Endodermal cell (in vitro differentiated cells): ENCODE results near the gene SPECC1. TPM values are rescaled to one million over a fixed set of nuclear protein-coding genes. Genes with fewer than 3 reads are reported as not detected.
A peak's percentile ranks its signal among the peaks of the same experiment; 100 is the strongest.

ENCODE experiments used
- DNase-seq: peaks from one replicate; pipeline ENCODE4 v3.0.0-alpha.2; 2017
- H3K27ac ChIP-seq: 2 replicates; pipeline ENCODE4 v1.5.1; 2013; ENCODE audit warnings: mild to moderate bottlenecking, low read depth, low read length, moderate library complexity
- H3K27me3 ChIP-seq: 2 replicates; pipeline ENCODE4 v1.6.1; 2013; ENCODE audit warnings: mild to moderate bottlenecking, low read length, moderate library complexity; ENCODE audit not compliant: insufficient read depth, control insufficient read depth, poor library complexity, severe bottlenecking
- H3K36me3 ChIP-seq: 2 replicates; pipeline ENCODE4 v1.7.0; 2013; ENCODE audit warnings: mild to moderate bottlenecking, low read length, moderate library complexity; ENCODE audit not compliant: control insufficient read depth, insufficient read depth
- H3K4me1 ChIP-seq: one replicate; pipeline ENCODE4 v1.7.0; 2013; ENCODE audit warnings: low read length; ENCODE audit not compliant: control insufficient read depth, insufficient read depth
- H3K4me3 ChIP-seq: 2 replicates; pipeline ENCODE4 v1.5.1; 2013; ENCODE audit warnings: mild to moderate bottlenecking, low read length, moderate library complexity
- H3K9ac ChIP-seq: 2 replicates; pipeline ENCODE4 v1.6.1; 2013; ENCODE audit warnings: mild to moderate bottlenecking, low read length, moderate library complexity; ENCODE audit not compliant: poor library complexity, severe bottlenecking; ENCODE audit errors: extremely low read depth
- H3K9me3 ChIP-seq: 2 replicates; pipeline ENCODE4 v1.6.1; 2013; ENCODE audit warnings: mild to moderate bottlenecking, low read length, moderate library complexity; ENCODE audit not compliant: control insufficient read depth
- H3K27ac Mint-ChIP-seq: 2 replicates; pipeline ENCODE4 v1.8.0; 2020; ENCODE audit warnings: mixed read lengths
- H3K27me3 Mint-ChIP-seq: 2 replicates; pipeline ENCODE4 v1.8.0; 2021; ENCODE audit warnings: mild to moderate bottlenecking, mixed read lengths; ENCODE audit not compliant: insufficient read depth
- H3K36me3 Mint-ChIP-seq: 2 replicates; pipeline ENCODE4 v1.8.0; 2020; ENCODE audit warnings: low read depth, mixed read lengths
- H3K4me1 Mint-ChIP-seq: 2 replicates; pipeline ENCODE4 v1.8.0; 2020; ENCODE audit warnings: mixed read lengths
- H3K4me3 Mint-ChIP-seq: 2 replicates; pipeline ENCODE4 v1.8.0; 2020; ENCODE audit warnings: mild to moderate bottlenecking, moderate library complexity, mixed read lengths
- H3K9me3 Mint-ChIP-seq: 2 replicates; pipeline ENCODE4 v1.8.0; 2020; ENCODE audit warnings: mild to moderate bottlenecking, mixed read lengths
- CTCF ChIP-seq: fragments of 200-600 bp; sonication (generic); conservative IDR thresholded peaks from 2 replicates; pipeline ENCODE4 v1.5.0; 2021; ENCODE audit warnings: antibody characterized with exemption, mild to moderate bottlenecking
- WGBS, 2 experiments: methylation state at CpG; one replicate each; pipeline versions ENCODE4 v1.1.5 to v1.1.7; 2013; ENCODE audit warnings: missing lambda C conversion rate in 2 of 2, mixed read lengths in 1 of 2; ENCODE audit not compliant: insufficient coverage in 1 of 2, insufficient read length in 1 of 2; 5-methylcytosine and 5-hydroxymethylcytosine counted together
- total RNA-seq, 2 donors: library from RNA; stranded (reverse); fragmentation: NEBNext Ultra II Directional in 1 of 2; extraction: Animal tissue kit (Norgen Biotek cat#: 25700) in 1 of 2; gene quantifications; 2 replicates in 1 of 2; 3 replicates in 1 of 2; pipeline ENCODE4 v1.2.1, GENCODE V29; 2021

SPECC1 gene
- total RNA-seq, 2 donors from 2014 or later = 48.7 to 60.6 TPM

- no peaks in the 10 kb centered on the region for H3K36me3 ChIP-seq
- no peak overlapping the region for H3K9ac ChIP-seq
- H3K4me1 Mint-ChIP-seq = peaks cover 1% of the 10 kb centered on the region
- H3K4me1 ChIP-seq = no peaks in the 10 kb centered on the region
- no peaks in the 10 kb centered on the region for H3K9me3 Mint-ChIP-seq
- H3K4me3 Mint-ChIP-seq = no peak overlapping the region
- no peaks in the 10 kb centered on the region for H3K36me3 Mint-ChIP-seq
- no peak overlapping the region for H3K27ac Mint-ChIP-seq
- no peak overlapping the region for H3K4me3 ChIP-seq
- H3K27me3 ChIP-seq = no peaks in the 10 kb centered on the region
- no peaks in the 10 kb centered on the region for H3K9me3 ChIP-seq
- 84% methylated on average over 1 of the region's 1 CpG; no CpG with 5 or more reads in 1 of the 2 experiments for WGBS, 2 experiments
- peak; percentile 45 for DNase-seq
- TF ChIP-seq CTCF = no peak
- H3K27me3 Mint-ChIP-seq = peaks cover 3% of the 10 kb centered on the region
- peak overlapping the region; percentile 30 for H3K27ac ChIP-seq
Observed at GRCh38 chr17:20084621-20085282, 75.6 kb downstream of the SPECC1 start.

GRCh38 chr17:20085283-20085845 is 76.2 kb downstream of the SPECC1 start:
- no peaks in the 10 kb centered on the region for H3K36me3 ChIP-seq
- H3K4me1 ChIP-seq = no peaks in the 10 kb centered on the region
- no peak overlapping the region for H3K4me3 Mint-ChIP-seq
- H3K9me3 Mint-ChIP-seq = no peaks in the 10 kb centered on the region
- H3K9ac ChIP-seq = no peak overlapping the region
- no peak overlapping the region for H3K27ac Mint-ChIP-seq
- H3K4me3 ChIP-seq = no peak overlapping the region
- H3K27me3 ChIP-seq = no peaks in the 10 kb centered on the region
- no peaks in the 10 kb centered on the region for H3K36me3 Mint-ChIP-seq
- H3K4me1 Mint-ChIP-seq = peaks cover 1% of the 10 kb centered on the region
- DNase-seq = peak; percentile 44
- peaks cover 3% of the 10 kb centered on the region for H3K27me3 Mint-ChIP-seq
- WGBS, 2 experiments = 84 to 87% methylated on average over 15 of the region's 15 CpGs
- peak; percentile 40 for TF ChIP-seq CTCF
- peak overlapping the region; percentile 30 for H3K27ac ChIP-seq
- H3K9me3 ChIP-seq = no peaks in the 10 kb centered on the region

GRCh38 chr17:20086416-20087076 is 77.4 kb downstream of the SPECC1 start:
- Mint-ChIP-seq H3K4me1 (peaks cover 2% of the 10 kb centered on the region), H3K27ac (no peak overlapping the region), H3K9me3 (no peaks in the 10 kb centered on the region), H3K27me3 (peaks cover 3% of the 10 kb centered on the region), H3K36me3 (no peaks in the 10 kb centered on the region), H3K4me3 (no peak overlapping the region)
- Histone ChIP-seq H3K27ac (no peak overlapping the region), H3K9me3 (no peaks in the 10 kb centered on the region), H3K4me1 (no peaks in the 10 kb centered on the region), H3K27me3 (no peaks in the 10 kb centered on the region), H3K9ac (no peak overlapping the region), H3K36me3 (no peaks in the 10 kb centered on the region), H3K4me3 (no peak overlapping the region)
- peak; percentile 32 for TF ChIP-seq CTCF
- DNase-seq = peak; percentile 53
- WGBS, 2 experiments = 86 to 89% methylated on average over 4 to 7 of the region's 7 CpGs
